Skeletal muscle tissue (tissue), 4 donors: ENCODE results near the gene BNC2. TPM values are rescaled to one million over a fixed set of nuclear protein-coding genes. Genes with fewer than 3 reads are reported as not detected.

Source experiments
- H3K27ac ChIP-seq: one replicate; pipeline ENCODE4 v1.7.0; 2013; ENCODE audit warnings: mild to moderate bottlenecking, low read depth, low read length, inconsistent platforms
- H3K27me3 ChIP-seq, 3 donors: one replicate each; pipeline ENCODE4 v1.7.0; 2013; ENCODE audit warnings: low read length in 3 of 3; ENCODE audit not compliant: control insufficient read depth in 3 of 3, insufficient read depth in 3 of 3
- H3K36me3 ChIP-seq, 3 donors: one replicate each; pipeline ENCODE4 v1.7.0; 2013; ENCODE audit warnings: low read length in 3 of 3; ENCODE audit not compliant: control insufficient read depth in 3 of 3, insufficient read depth in 3 of 3
- H3K4me1 ChIP-seq, 3 donors: one replicate each; pipeline ENCODE4 v1.7.0; 2013; ENCODE audit warnings: low read length in 3 of 3, mild to moderate bottlenecking in 3 of 3; ENCODE audit not compliant: control insufficient read depth in 3 of 3, insufficient read depth in 3 of 3
- H3K4me3 ChIP-seq, 3 donors: one replicate each; pipeline ENCODE4 v1.7.0; 2013; ENCODE audit warnings: low read length in 3 of 3
- H3K9ac ChIP-seq, 3 donors: one replicate each; pipeline ENCODE4 v1.7.0; 2013; ENCODE audit warnings: low read length in 3 of 3, mild to moderate bottlenecking in 3 of 3, moderate library complexity in 2 of 3, low read depth in 1 of 3
- H3K9me3 ChIP-seq, 3 donors: one replicate each; pipeline ENCODE4 v1.7.0; 2013; ENCODE audit warnings: low read length in 3 of 3; ENCODE audit not compliant: control insufficient read depth in 3 of 3
- total RNA-seq: library from RNA; depleted of rRNA; stranded (reverse); fragments of >200 nt; gene quantifications from one replicate; pipeline ENCODE4 v1.2.3, GENCODE V29; 2014
- donor health status: Osteomylitis.

The BNC2 gene
- total RNA-seq, 1 donor from 2014 or later = 10.4 TPM

GRCh38 chr9:16628413-16628812, 242.1 kb downstream of the BNC2 start:
- no peak overlapping the region for H3K9ac ChIP-seq
- H3K4me3 ChIP-seq = peak overlapping the region in 1 of 3 donors; percentile 39

DNA sequence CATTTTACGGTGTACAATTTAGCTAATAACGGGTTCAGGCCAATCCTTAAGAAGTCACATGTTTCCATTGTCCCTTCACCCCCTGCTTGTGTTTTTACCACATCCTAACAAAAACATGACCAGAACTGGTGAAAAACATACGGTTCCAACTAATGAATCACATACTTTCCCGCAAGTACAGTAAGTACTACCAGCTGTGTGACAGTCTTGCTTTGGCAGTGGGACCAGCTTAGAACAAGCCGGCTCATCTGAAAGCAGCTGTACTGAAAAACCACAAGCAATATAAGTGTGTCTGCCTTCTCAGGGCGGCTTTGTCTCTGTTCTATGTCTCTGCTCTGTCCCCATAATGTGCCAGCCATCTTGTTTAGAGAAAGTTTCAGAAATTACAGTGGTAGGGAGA, 242.5 kb downstream of the BNC2 start:
- peak overlapping the region in 1 of 3 donors; percentile 39 for H3K4me3 ChIP-seq
- H3K4me1 ChIP-seq = peaks cover 4 to 21% (median 13%) of the 10 kb centered on the region in 3 donors
- no peak overlapping the region for H3K27ac ChIP-seq
- H3K9ac ChIP-seq = no peak overlapping the region
- no peaks in the 10 kb centered on the region for H3K36me3 ChIP-seq
- H3K27me3 ChIP-seq = no peaks in the 10 kb centered on the region
- no peaks in the 10 kb centered on the region for H3K9me3 ChIP-seq

More at GRCh38 chr9:16628413-16628812, 242.1 kb downstream of the BNC2 start:
- Histone ChIP-seq H3K9me3 (no peaks in the 10 kb centered on the region), H3K36me3 (no peaks in the 10 kb centered on the region), H3K27ac (no peak overlapping the region), H3K4me1 (peaks cover 4 to 21% (median 13%) of the 10 kb centered on the region in 3 donors), H3K27me3 (no peaks in the 10 kb centered on the region)

DNA sequence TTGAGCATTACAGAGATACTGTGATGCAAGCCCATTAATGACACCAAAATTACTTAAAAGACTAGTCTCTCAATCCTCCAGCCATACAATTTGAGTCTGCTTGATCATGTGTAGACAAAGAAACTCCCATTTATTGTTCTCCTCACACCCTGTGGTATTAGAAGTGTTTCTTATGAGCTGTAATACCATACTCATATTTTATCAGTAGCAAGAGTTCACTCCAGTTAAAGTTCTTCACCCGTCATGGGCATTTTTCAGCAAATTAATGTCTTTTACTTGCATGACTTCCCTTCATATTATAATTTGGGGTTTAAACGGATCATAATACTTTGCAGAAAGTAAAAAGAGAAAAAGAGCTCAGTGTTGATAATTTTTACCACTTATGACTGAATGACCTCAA, 242.9 kb downstream of the BNC2 start:
- H3K4me1 ChIP-seq = peaks cover 4 to 21% (median 13%) of the 10 kb centered on the region in 3 donors
- no peaks in the 10 kb centered on the region for H3K36me3 ChIP-seq
- no peak overlapping the region for H3K9ac ChIP-seq
- H3K4me3 ChIP-seq = no peak overlapping the region
- H3K9me3 ChIP-seq = no peaks in the 10 kb centered on the region
- H3K27ac ChIP-seq = no peak overlapping the region
- H3K27me3 ChIP-seq = no peaks in the 10 kb centered on the region

GRCh38 chr9:16626577-16627130, 243.8 kb downstream of the BNC2 start:
- peak overlapping the region; percentile 1 to 36 (median 23) for H3K4me3 ChIP-seq
- peak overlapping the region; percentile 60 for H3K27ac ChIP-seq

DNA sequence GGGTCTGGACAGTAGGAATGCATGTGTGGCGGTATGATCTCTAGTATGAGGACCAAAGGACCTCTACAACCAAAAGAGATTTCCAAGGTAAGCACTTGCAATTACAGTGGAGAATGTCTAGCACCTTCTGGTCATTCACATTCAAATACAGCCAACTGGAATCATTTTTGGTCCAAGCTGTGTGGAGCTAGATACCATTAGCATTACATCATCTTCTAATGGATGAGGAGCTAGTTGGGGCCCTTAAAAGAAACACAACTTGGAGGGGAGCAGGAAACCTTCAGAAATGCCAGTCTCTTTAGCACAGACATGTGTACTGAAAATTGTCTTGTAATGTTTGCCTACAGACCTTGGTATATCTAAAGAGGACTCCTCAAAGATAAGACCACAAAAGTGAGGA, 244.7 kb downstream of the BNC2 start:
- H3K27ac ChIP-seq = no peak overlapping the region
- no peaks in the 10 kb centered on the region for H3K9me3 ChIP-seq

More at GRCh38 chr9:16626577-16627130, 243.8 kb downstream of the BNC2 start:
- Histone ChIP-seq H3K36me3 (no peaks in the 10 kb centered on the region), H3K9me3 (no peaks in the 10 kb centered on the region), H3K9ac (peak overlapping the region in 1 of 3 donors; percentile 41), H3K27me3 (no peaks in the 10 kb centered on the region), H3K4me1 (peaks cover 4 to 21% (median 13%) of the 10 kb centered on the region in 3 donors)

GRCh38 chr9:16625161-16625631, 245.3 kb downstream of the BNC2 start:
- Histone ChIP-seq H3K27ac (no peak overlapping the region), H3K4me1 (peaks cover 4 to 21% (median 13%) of the 10 kb centered on the region in 3 donors), H3K9ac (no peak overlapping the region), H3K27me3 (no peaks in the 10 kb centered on the region), H3K36me3 (no peaks in the 10 kb centered on the region), H3K4me3 (peak overlapping the region in 1 of 3 donors; percentile 7), H3K9me3 (no peaks in the 10 kb centered on the region)

More for the DNA sequence above, 244.7 kb downstream of the BNC2 start:
- Histone ChIP-seq H3K4me1 (peaks cover 4 to 21% (median 13%) of the 10 kb centered on the region in 3 donors), H3K4me3 (no peak overlapping the region), H3K9ac (no peak overlapping the region), H3K27me3 (no peaks in the 10 kb centered on the region), H3K36me3 (no peaks in the 10 kb centered on the region)

DNA sequence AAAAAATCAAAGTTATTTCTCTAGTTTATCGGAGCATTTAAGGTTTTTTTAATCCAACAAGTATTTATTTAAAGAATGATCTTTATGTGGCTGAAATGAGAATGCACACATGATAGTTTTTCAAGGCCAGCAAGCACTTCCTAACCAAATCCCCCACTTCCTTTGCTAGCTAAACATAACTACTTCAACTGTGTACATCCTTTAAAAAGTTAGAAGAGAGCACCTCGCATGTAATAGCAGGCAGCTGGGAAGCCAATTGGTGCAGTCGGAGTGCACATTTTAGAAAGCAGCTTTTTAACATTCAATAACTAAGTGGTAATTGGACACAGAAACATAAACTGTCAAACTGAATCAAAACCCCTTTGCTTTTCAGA, 245.7 kb downstream of the BNC2 start:
- no peak overlapping the region for H3K27ac ChIP-seq
- H3K9ac ChIP-seq = no peak overlapping the region
- H3K27me3 ChIP-seq = no peaks in the 10 kb centered on the region
- H3K36me3 ChIP-seq = no peaks in the 10 kb centered on the region
- H3K4me1 ChIP-seq = peaks cover 4 to 19% (median 13%) of the 10 kb centered on the region in 3 donors
- peak overlapping the region in 1 of 3 donors; percentile 7 for H3K4me3 ChIP-seq
- H3K9me3 ChIP-seq = no peaks in the 10 kb centered on the region

DNA sequence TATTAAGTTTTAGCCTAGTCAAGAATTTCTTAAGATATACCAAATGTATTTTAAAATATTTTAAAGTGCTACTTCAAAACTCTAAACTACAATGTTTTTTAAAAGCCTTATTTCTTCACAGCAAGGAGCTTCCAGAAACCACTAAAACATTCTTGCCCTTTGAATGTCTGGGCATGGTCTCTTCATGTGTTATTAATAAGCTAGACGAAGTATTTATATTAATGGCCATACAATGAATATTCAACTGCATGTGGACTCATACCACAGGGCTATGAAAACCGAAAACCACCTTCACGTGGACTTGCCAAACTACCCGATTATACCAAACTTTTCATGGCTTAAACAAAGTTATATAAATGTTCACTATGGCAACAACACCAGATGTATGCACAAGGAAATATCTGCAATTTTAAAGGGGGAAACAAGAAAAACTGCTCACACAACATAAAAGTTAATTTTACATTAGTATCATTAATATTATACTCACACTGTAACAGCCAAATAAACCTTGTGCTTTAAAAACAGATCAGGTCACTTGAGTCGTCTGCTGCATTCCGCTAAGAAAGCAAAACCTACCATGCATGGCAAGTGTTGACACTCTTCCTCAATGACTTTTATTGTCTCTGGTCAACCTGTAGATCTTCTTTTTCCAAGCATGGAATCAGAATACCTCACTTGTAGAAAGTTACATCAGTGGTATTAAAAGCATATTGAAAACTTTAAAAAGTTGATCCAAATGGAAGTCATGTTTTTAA, 246.3 kb downstream of the BNC2 start:
- Histone ChIP-seq H3K36me3 (no peaks in the 10 kb centered on the region), H3K27me3 (no peaks in the 10 kb centered on the region), H3K9ac (no peak overlapping the region), H3K4me1 (peaks cover 4 to 18% (median 13%) of the 10 kb centered on the region in 3 donors), H3K27ac (no peak overlapping the region), H3K9me3 (no peaks in the 10 kb centered on the region), H3K4me3 (no peak overlapping the region)

GRCh38 chr9:16622541-16622940, 247.9 kb downstream of the BNC2 start:
- H3K4me3 ChIP-seq = no peak overlapping the region
- H3K36me3 ChIP-seq = no peaks in the 10 kb centered on the region
- peak overlapping the region in 1 of 3 donors; percentile 7 for H3K9ac ChIP-seq
- H3K27ac ChIP-seq = no peak overlapping the region
- no peaks in the 10 kb centered on the region for H3K9me3 ChIP-seq
- peaks cover 4 to 16% (median 13%) of the 10 kb centered on the region in 3 donors for H3K4me1 ChIP-seq
- H3K27me3 ChIP-seq = no peaks in the 10 kb centered on the region

DNA sequence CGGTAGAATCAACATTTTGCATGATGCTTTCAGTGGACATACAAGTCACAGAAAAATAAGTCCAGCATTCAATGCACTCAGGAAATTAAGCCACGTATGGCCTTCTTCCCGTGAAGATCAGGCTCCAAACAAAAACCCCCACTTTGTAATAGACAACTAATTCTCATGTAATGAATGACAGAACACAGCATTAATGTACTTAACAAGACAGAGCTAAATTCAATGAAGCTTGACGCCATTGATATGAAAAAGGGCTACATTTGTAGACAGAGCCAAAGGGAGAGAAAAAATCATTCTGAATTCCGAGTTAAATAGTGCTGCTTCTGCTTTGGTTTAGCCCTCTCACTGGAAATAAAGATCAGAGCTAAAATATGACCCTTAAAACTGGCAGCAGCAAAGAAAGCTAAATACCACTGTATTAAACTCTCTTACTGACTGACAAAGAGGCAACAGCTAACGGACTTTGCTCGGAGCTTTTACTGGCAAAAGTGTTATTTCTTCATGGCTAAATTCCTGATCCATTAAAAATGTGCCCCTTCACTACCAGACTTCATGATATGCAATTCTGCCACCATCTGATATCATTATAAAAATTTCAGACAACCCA, 250.5 kb downstream of the BNC2 start:
- H3K4me3 ChIP-seq = no peak overlapping the region
- H3K36me3 ChIP-seq = no peaks in the 10 kb centered on the region
- no peaks in the 10 kb centered on the region for H3K27me3 ChIP-seq
- no peaks in the 10 kb centered on the region for H3K9me3 ChIP-seq
- no peak overlapping the region for H3K9ac ChIP-seq
- no peaks in the 10 kb centered on the region for H3K4me1 ChIP-seq
- H3K27ac ChIP-seq = no peak overlapping the region
